Esophagus muscularis mucosa (tissue), 4 donors: ENCODE measurements around the gene SAMD1. TPM values are rescaled to one million over a fixed set of nuclear protein-coding genes. Genes with fewer than 3 reads are reported as not detected.

Experiments used
- DNase-seq: peaks from one replicate; pipeline ENCODE4 v3.0.0-alpha.2; 2017; ENCODE audit errors: extremely low spot score
- H3K27ac ChIP-seq, 4 donors: fragments of 200-600 bp; sonication (generic); replicated peaks in 1 of 4; 1 replicate in 3 of 4; 2 replicates in 1 of 4; pipeline ENCODE4 v1.5.1; 2016 to 2019; ENCODE audit warnings: mild to moderate bottlenecking in 1 of 4
- H3K27me3 ChIP-seq, 4 donors: fragments of 200-600 bp; sonication (generic); one replicate each; pipeline versions ENCODE4 v1.5.1 to v1.6.0; 2016 to 2019
- H3K36me3 ChIP-seq, 4 donors: fragments of 200-600 bp; sonication (generic); one replicate each; pipeline ENCODE4 v1.5.1; 2016 to 2019
- H3K4me1 ChIP-seq, 4 donors: fragments of 200-600 bp; sonication (generic); one replicate each; pipeline ENCODE4 v1.5.1; 2016 to 2019
- H3K4me3 ChIP-seq, 4 donors: fragments of 200-600 bp; sonication (generic); 1 replicate in 2 of 4; 2 replicates in 2 of 4; pipeline ENCODE4 v1.5.1; 2016 to 2019; ENCODE audit warnings: mild to moderate bottlenecking in 4 of 4, moderate library complexity in 1 of 4
- H3K9me3 ChIP-seq, 4 donors: fragments of 200-600 bp; sonication (generic); 1 replicate in 3 of 4; 2 replicates in 1 of 4; pipeline ENCODE4 v1.5.1; 2016 to 2019
- CTCF ChIP-seq, 3 experiments: fragments of 200-600 bp in 2 of 3; fragments of 450-650 bp in 1 of 3; sonication (generic) in 2 of 3; IDR thresholded peaks; one replicate each; pipeline ENCODE4 v1.5.1; 2017 to 2019; ENCODE audit warnings: antibody characterized with exemption in 3 of 3, mild to moderate bottlenecking in 2 of 3, moderate library complexity in 1 of 3
- EP300 ChIP-seq: sonication (generic); formaldehyde crosslinking; IDR thresholded peaks from one replicate; pipeline ENCODE4 v1.6.1; 2017; ENCODE audit warnings: antibody characterized with exemption
- POLR2A ChIP-seq: fragments of 450-650 bp; IDR thresholded peaks from one replicate; pipeline ENCODE4 v1.6.1; 2017; ENCODE audit warnings: antibody characterized with exemption, moderate library complexity, mild to moderate bottlenecking, low read depth
- POLR2AphosphoS5 ChIP-seq, 2 donors: sonication (generic); formaldehyde crosslinking; IDR thresholded peaks; one replicate each; pipeline ENCODE4 v1.6.1; 2017; ENCODE audit warnings: antibody characterized with exemption in 2 of 2
- WGBS: methylation state at CpG from one replicate; pipeline ENCODE4 v1.1.5; 2018; 5-methylcytosine and 5-hydroxymethylcytosine counted together
- intact Hi-C: fragments of 100-400 bp; cut with DNase I; formaldehyde crosslinking; loops from one replicate; pipeline ENCODE4 v1.15.1; 2023
- total RNA-seq, 4 donors: library from RNA; depleted of rRNA; stranded (reverse); fragments of >200 nt; gene quantifications; one replicate each; pipeline versions ENCODE4 v1.1.0 to v1.2.1, GENCODE V29; 2016

SAMD1 gene
- total RNA-seq, 4 donors from 2014 or later: 24.1 to 75.6 (median 48.8) TPM

- DNase-seq: no peak
- peak overlapping the region; percentile 46 to 61 (median 50) for H3K4me3 ChIP-seq
- peaks cover 0 to 50% (median 23%) of the 10 kb centered on the region in 4 donors for H3K27me3 ChIP-seq
- 41% methylated on average over 8 of the region's 19 CpGs for whole genome bisulfite sequencing
- H3K4me1 ChIP-seq: peaks cover 5 to 28% (median 26%) of the 10 kb centered on the region in 4 donors
- TF ChIP-seq POLR2A (no peak), POLR2AphosphoS5 (IDR thresholded peaks at IDR 0.05) (no peak), CTCF (IDR thresholded peaks at IDR 0.05) (no peak), EP300 (no peak)
- H3K27ac ChIP-seq: no peak overlapping the region
- H3K36me3 ChIP-seq: peaks cover 0 to 3% (median 0%) of the 10 kb centered on the region in 4 donors
- peaks cover 0 to 9% (median 4%) of the 10 kb centered on the region in 4 donors for H3K9me3 ChIP-seq
- intact Hi-C loops: loop anchor here (5.0 kb wide), 1 partner anchor 175 kb away; no protein-coding TSS in a partner anchor
These were observed 33.7 kb downstream of the SAMD1 start for GRCh38 chr19:14056741-14057356.

- TF ChIP-seq POLR2A (no peak), EP300 (no peak), CTCF (IDR thresholded peaks at IDR 0.05) (no peak), POLR2AphosphoS5 (IDR thresholded peaks at IDR 0.05) (no peak)
- intact Hi-C loops: loop anchor here (5.0 kb wide), 1 partner anchor 174 kb away; no protein-coding TSS in a partner anchor
- no peak for DNase-seq
- Histone ChIP-seq H3K27ac (no peak overlapping the region), H3K4me1 (peaks cover 5 to 28% (median 26%) of the 10 kb centered on the region in 4 donors), H3K36me3 (peaks cover 0 to 8% (median 0%) of the 10 kb centered on the region in 4 donors), H3K4me3 (no peak overlapping the region), H3K27me3 (peaks cover 0 to 43% (median 21%) of the 10 kb centered on the region in 4 donors), H3K9me3 (peaks cover 0 to 9% (median 4%) of the 10 kb centered on the region in 4 donors)
- 96% methylated on average over 10 of the region's 10 CpGs for WGBS
These were observed 34.4 kb downstream of the SAMD1 start for GRCh38 chr19:14056069-14056666.

GRCh38 chr19:14055396-14055795, 35.2 kb downstream of the SAMD1 start:
- intact Hi-C loops: loop anchor here (5.0 kb wide), 1 partner anchor 173 kb away; no protein-coding TSS in a partner anchor
- DNase-seq: no peak
- peaks cover 0 to 13% (median 0%) of the 10 kb centered on the region in 4 donors for H3K36me3 ChIP-seq
- H3K9me3 ChIP-seq: peaks cover 0 to 9% (median 4%) of the 10 kb centered on the region in 4 donors
- peaks cover 5 to 28% (median 26%) of the 10 kb centered on the region in 4 donors for H3K4me1 ChIP-seq
- no peak overlapping the region for H3K4me3 ChIP-seq
- no peak overlapping the region for H3K27ac ChIP-seq
- H3K27me3 ChIP-seq: peaks cover 0 to 36% (median 19%) of the 10 kb centered on the region in 4 donors
- 94% methylated on average over 3 of the region's 3 CpGs for WGBS
- TF ChIP-seq EP300 (no peak), POLR2A (no peak), CTCF (IDR thresholded peaks at IDR 0.05) (no peak), POLR2AphosphoS5 (IDR thresholded peaks at IDR 0.05) (no peak)

- H3K27me3 ChIP-seq: peaks cover 0 to 29% (median 14%) of the 10 kb centered on the region in 4 donors
- H3K4me1 ChIP-seq: peaks cover 5 to 28% (median 26%) of the 10 kb centered on the region in 4 donors
- intact Hi-C loops: loop anchor here (5.0 kb wide), 1 partner anchor 172 kb away; no protein-coding TSS in a partner anchor
- no peak overlapping the region for H3K27ac ChIP-seq
- DNase-seq: peak; percentile 86
- peaks cover 0 to 20% (median 0%) of the 10 kb centered on the region in 4 donors for H3K36me3 ChIP-seq
- H3K9me3 ChIP-seq: peaks cover 0 to 9% (median 4%) of the 10 kb centered on the region in 4 donors
- no peak for TF ChIP-seq POLR2A
- no peak for TF ChIP-seq CTCF (IDR thresholded peaks at IDR 0.05)
- no peak for TF ChIP-seq EP300
- TF ChIP-seq POLR2AphosphoS5 (IDR thresholded peaks at IDR 0.05): no peak
- no peak overlapping the region for H3K4me3 ChIP-seq
- WGBS: 72% methylated on average over 11 of the region's 11 CpGs
These were observed 35.8 kb downstream of the SAMD1 start for GRCh38 chr19:14054721-14055120.
